Stimulated activated naive B cell treated with anti-CD40 and anti-IgM and Interleukin-4, amounts not matched to agents 10 μg/mL and 1 μg/mL and 100 μg/mL, for 72 hours (primary cell): ENCODE measurements around the gene ZSCAN29.
"Not testable (repeated sequence)": the region's sequence is repeated elsewhere in the genome, so short reads cannot be mapped to it uniquely, and the experiment has no call there.

ENCODE experiments used
- ATAC-seq, 2 donors: fragments of 150-1000 bp; cut with Tn5 transposase; replicated peaks; 2 replicates each; pipeline ENCODE4 v1.10.0; 2021; ENCODE audit warnings: moderate library complexity in 1 of 2
- DNase-seq: peaks from one replicate; pipeline ENCODE4 v3.0.0; 2021
- H3K27ac Mint-ChIP-seq: one replicate; pipeline ENCODE4 v1.8.0; 2022; ENCODE audit warnings: mild to moderate bottlenecking, mixed read lengths
- H3K27me3 Mint-ChIP-seq, 2 donors: one replicate each; pipeline ENCODE4 v1.8.0; 2022; ENCODE audit warnings: mixed read lengths in 2 of 2
- H3K36me3 Mint-ChIP-seq, 2 donors: one replicate each; pipeline ENCODE4 v1.8.0; 2022; ENCODE audit warnings: mixed read lengths in 2 of 2, mild to moderate bottlenecking in 1 of 2
- H3K4me1 Mint-ChIP-seq, 2 donors: one replicate each; pipeline ENCODE4 v1.8.0; 2022; ENCODE audit warnings: mixed read lengths in 2 of 2, mild to moderate bottlenecking in 1 of 2
- H3K4me3 Mint-ChIP-seq, 2 donors: one replicate each; pipeline ENCODE4 v1.8.0; 2022; ENCODE audit warnings: mild to moderate bottlenecking in 2 of 2, mixed read lengths in 2 of 2, moderate library complexity in 1 of 2
- H3K9me3 Mint-ChIP-seq, 2 donors: one replicate each; pipeline ENCODE4 v1.8.0; 2022; ENCODE audit warnings: mixed read lengths in 2 of 2, mild to moderate bottlenecking in 1 of 2

ZSCAN29 gene

DNA sequence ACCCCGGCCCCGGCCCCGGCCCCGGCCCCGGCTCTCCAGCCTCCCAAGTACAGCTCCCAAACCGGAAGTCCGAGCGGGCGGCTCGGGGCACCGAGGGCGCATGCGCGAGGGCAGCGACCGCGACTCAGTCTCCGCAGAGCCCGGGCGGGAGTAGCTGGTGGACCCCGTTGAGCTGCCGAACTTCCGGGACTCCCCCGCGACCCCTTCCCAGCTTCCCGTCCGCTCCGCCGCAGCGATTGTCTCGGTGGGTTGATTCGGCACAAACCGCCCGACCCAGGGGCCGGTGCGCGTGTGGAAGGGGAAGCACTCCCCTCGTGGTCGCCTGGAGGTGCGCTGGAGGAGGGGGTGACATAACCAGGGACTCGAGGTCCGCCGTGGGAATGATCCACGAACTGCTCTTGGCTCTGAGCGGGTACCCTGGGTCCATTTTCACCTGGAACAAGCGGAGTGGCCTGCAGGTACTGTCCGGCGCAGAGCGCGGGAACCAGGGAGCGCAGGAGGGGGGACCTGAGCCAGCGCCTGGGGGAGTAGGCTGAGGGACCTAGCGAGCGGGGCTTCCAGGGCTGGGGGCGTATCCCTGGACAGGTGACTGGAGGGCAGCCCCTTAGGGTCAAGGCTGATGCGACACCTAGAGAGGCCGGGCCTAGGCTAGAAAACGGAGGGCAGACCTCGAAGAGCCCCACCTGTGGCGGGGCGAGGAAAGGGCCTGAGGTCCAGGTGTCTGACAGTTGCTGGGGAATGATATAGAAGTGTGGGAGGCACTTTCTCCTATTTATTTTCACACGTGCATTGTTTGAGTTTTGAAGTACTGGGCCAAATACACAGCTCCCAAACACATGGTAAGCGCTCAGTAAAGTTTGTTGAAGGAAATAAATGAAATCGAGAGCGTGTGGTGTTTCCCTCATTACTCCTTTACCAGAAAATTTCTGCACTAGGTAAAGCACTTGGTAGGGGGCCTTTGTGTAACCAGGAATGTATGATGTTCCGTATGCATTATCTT, at the start of gene ZSCAN29, which contains the start of gene TUBGCP4:
TSS of gene ZSCAN29 (minus strand) at position 69 of the 1,000 bp plus-strand sequence. CDS start 1,130 bp downstream, outside the sequence.
TSS of gene TUBGCP4 (plus strand) at position 127 of the 1,000 bp plus-strand sequence. CDS start at position 381, 254 bp downstream.
- Mint-ChIP-seq H3K9me3 (peaks cover 0 to 9% of the 10 kb centered on the region in 2 donors), H3K27me3 (no peaks in the 10 kb centered on the region), H3K36me3 (peaks cover 37 to 43% of the 10 kb centered on the region in 2 donors), H3K4me3 (peak within 1 kb of the TSS; percentile 94 to 99), H3K27ac (peak within 1 kb of the TSS; percentile 95), H3K4me1 (peaks cover 40 to 63% of the 10 kb centered on the region in 2 donors)
- ATAC-seq = peak; percentile 89 to 92
- peak; percentile 83 for DNase-seq

- H3K36me3 Mint-ChIP-seq = peaks cover 42 to 55% of the 10 kb centered on the region in 2 donors
- DNase-seq = no peak
- H3K27me3 Mint-ChIP-seq = no peaks in the 10 kb centered on the region
- no peak for ATAC-seq
- H3K9me3 Mint-ChIP-seq = no peaks in the 10 kb centered on the region
- H3K4me1 Mint-ChIP-seq = peaks cover 3 to 14% of the 10 kb centered on the region in 2 donors
- H3K27ac Mint-ChIP-seq = no peak overlapping the region
- H3K4me3 Mint-ChIP-seq = no peak overlapping the region
Measured at GRCh38 chr15:43420435-43420834, 49.6 kb upstream of the ZSCAN29 start.

GRCh38 chr15:43414196-43414595, 43.4 kb upstream of the ZSCAN29 start:
- H3K27ac Mint-ChIP-seq = no peak overlapping the region
- ATAC-seq (no peak), DNase-seq (no peak)
- no peak overlapping the region for H3K4me3 Mint-ChIP-seq
- no peaks in the 10 kb centered on the region for H3K27me3 Mint-ChIP-seq
- H3K36me3 Mint-ChIP-seq = peaks cover 44 to 63% of the 10 kb centered on the region in 2 donors
- H3K9me3 Mint-ChIP-seq = no peaks in the 10 kb centered on the region
- peaks cover 0 to 6% of the 10 kb centered on the region in 2 donors for H3K4me1 Mint-ChIP-seq

DNA sequence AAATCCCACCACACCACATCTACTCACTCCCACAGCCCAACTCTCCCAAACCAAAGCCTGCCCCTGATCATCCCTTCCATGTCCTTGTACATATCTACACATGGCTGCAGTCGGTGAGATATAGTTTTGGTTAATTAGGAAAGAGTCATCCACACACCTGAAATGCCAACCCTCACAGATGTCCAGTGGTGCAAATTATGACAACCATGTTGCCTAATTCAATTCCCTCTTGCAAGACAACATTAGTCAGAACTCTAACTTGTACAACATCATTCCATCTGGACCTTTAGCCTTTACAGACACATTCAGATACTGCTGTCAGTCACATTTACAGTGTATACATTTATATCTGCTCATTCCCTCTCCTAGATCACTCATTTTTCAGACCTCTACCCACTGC, 41.3 kb upstream of the ZSCAN29 start:
- peaks cover 0 to 6% of the 10 kb centered on the region in 2 donors for H3K4me1 Mint-ChIP-seq
- no peak for ATAC-seq
- no peaks in the 10 kb centered on the region for H3K9me3 Mint-ChIP-seq
- H3K27me3 Mint-ChIP-seq = no peaks in the 10 kb centered on the region
- DNase-seq = no peak
- peak overlapping the region; percentile 9 for H3K27ac Mint-ChIP-seq
- no peak overlapping the region for H3K4me3 Mint-ChIP-seq
- H3K36me3 Mint-ChIP-seq = peaks cover 44 to 71% of the 10 kb centered on the region in 2 donors

DNA sequence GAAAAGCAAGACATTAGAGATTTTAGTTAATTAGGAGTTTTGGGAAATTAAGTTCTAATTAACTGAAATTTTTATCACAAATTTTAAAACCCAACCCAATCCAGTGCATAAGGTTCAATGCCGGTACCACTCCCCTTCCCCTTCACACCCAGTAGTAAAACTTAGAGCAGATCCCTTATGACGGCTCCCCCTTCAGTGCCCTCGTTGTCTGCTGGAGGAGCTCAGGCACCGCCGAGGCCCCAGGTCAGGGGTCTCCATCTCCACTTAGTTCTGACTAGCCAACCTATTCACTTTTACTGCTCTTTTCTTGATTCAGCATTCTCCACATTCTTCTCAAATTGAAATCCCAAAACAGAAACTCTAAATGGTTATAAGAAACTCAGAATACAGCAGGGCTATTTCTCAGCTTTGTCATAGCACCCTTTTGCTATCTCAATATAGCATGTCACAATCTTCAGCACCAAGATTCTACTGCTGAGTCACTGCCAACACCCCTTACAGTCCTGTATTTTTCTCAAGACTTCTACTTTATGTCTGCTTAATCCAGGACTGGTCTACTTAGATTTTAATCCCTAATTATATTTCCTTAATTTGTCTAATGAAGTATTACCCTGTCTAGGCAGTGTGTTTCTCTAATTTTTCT, 39.9 kb upstream of the ZSCAN29 start:
- Mint-ChIP-seq H3K9me3 (no peaks in the 10 kb centered on the region), H3K27ac (no peak overlapping the region), H3K36me3 (peaks cover 48 to 70% of the 10 kb centered on the region in 2 donors), H3K4me1 (peaks cover 0 to 6% of the 10 kb centered on the region in 2 donors), H3K4me3 (no peak overlapping the region), H3K27me3 (no peaks in the 10 kb centered on the region)
- no peak for ATAC-seq
- no peak for DNase-seq

DNA sequence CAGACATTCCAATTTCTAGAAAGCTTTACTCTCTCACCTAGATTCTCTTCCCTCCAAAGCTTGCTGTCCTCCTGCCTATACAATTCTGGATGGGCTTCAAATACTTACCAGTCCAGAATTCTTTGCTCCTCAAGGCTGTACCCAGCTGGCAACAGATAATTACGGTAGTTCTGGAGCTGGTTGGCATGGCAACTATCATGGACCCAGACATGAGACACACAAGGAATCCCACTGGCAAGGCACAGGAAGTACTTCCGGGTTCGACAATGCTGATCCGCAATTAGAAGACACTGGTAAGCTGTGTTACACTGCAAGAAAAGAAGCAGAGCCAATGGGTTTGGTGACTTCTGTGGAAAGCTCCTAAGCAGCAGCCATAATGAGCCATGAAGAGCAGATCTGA, 37.9 kb upstream of the ZSCAN29 start:
- H3K36me3 Mint-ChIP-seq = peaks cover 44 to 64% of the 10 kb centered on the region in 2 donors
- H3K4me1 Mint-ChIP-seq = peaks cover 0 to 6% of the 10 kb centered on the region in 2 donors
- no peaks in the 10 kb centered on the region for H3K9me3 Mint-ChIP-seq
- no peak for DNase-seq
- H3K27me3 Mint-ChIP-seq = no peaks in the 10 kb centered on the region
- no peak for ATAC-seq
- no peak overlapping the region for H3K4me3 Mint-ChIP-seq
- H3K27ac Mint-ChIP-seq = no peak overlapping the region

- no peak overlapping the region for H3K27ac Mint-ChIP-seq
- peaks cover 0 to 1% of the 10 kb centered on the region in 2 donors for H3K4me1 Mint-ChIP-seq
- H3K4me3 Mint-ChIP-seq = no peak overlapping the region
- DNase-seq = no peak
- peaks cover 46 to 68% of the 10 kb centered on the region in 2 donors for H3K36me3 Mint-ChIP-seq
- no peak for ATAC-seq
- H3K9me3 Mint-ChIP-seq = no peaks in the 10 kb centered on the region
- no peaks in the 10 kb centered on the region for H3K27me3 Mint-ChIP-seq
Measured at GRCh38 chr15:43406808-43407207, 36.0 kb upstream of the ZSCAN29 start.

GRCh38 chr15:43406189-43406588, 35.3 kb upstream of the ZSCAN29 start:
- H3K4me3 Mint-ChIP-seq = no peak overlapping the region
- ATAC-seq (no peak), DNase-seq (no peak)
- no peak overlapping the region for H3K27ac Mint-ChIP-seq
- H3K4me1 Mint-ChIP-seq = peaks cover 0 to 1% of the 10 kb centered on the region in 2 donors
- H3K36me3 Mint-ChIP-seq = peaks cover 48 to 73% of the 10 kb centered on the region in 2 donors
- H3K27me3 Mint-ChIP-seq = no peaks in the 10 kb centered on the region
- no peaks in the 10 kb centered on the region for H3K9me3 Mint-ChIP-seq

GRCh38 chr15:43404130-43404529, 33.3 kb upstream of the ZSCAN29 start:
- Mint-ChIP-seq H3K9me3 (no peaks in the 10 kb centered on the region), H3K36me3 (peaks cover 46 to 70% of the 10 kb centered on the region in 2 donors), H3K27ac (peak overlapping the region; percentile 85), H3K4me3 (no peak overlapping the region), H3K27me3 (no peaks in the 10 kb centered on the region), H3K4me1 (no peaks in the 10 kb centered on the region)
- ATAC-seq = no peak
- DNase-seq = no peak

DNA sequence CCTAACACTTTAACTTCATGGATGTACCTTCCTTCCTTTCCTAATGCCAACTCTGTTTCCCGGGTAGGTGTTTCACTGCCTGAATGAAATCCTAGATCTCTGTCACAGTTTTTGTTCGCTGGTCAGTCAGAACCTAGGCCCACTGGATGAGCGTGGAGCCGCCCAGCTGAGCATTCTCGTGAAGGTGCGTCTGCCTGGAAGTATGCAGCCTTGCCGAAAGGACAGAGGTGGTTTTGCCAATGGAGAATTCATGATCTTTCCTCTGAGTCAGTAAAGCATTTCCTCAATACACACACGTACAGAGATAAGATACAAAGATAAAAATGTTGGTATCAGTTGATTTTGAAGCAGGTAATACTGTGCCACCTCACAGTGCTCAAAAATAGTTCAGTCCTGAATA, 32.8 kb upstream of the ZSCAN29 start:
- Mint-ChIP-seq H3K27ac (no peak overlapping the region), H3K4me1 (no peaks in the 10 kb centered on the region), H3K36me3 (peaks cover 45 to 70% of the 10 kb centered on the region in 2 donors)

DNA sequence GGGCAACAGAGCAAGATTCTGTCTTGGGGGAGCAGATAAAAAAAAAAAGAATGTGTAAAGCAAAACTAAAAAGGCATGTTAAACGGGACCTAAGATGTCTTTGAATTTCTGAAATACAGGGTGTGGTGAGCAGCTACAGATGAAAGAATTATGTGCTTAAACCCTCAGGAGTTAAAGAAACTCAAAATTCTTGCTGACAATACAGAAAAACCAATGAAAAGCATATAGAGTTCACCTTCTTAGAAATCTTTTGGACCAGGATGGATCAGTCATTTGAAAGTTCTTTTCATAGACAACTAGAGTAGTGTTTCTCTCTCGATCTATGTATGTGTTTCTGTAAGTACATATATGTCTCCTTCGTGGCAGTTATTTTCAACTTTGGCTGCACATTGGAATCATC, 31.4 kb upstream of the ZSCAN29 start:
- no peaks in the 10 kb centered on the region for H3K4me1 Mint-ChIP-seq
- peaks cover 49 to 66% of the 10 kb centered on the region in 2 donors for H3K36me3 Mint-ChIP-seq
- peak overlapping the region; percentile 25 for H3K27ac Mint-ChIP-seq
- H3K9me3 Mint-ChIP-seq = no peaks in the 10 kb centered on the region
- no peak overlapping the region for H3K4me3 Mint-ChIP-seq
- ATAC-seq (no peak), DNase-seq (no peak)
- no peaks in the 10 kb centered on the region for H3K27me3 Mint-ChIP-seq

More for the DNA sequence above, 32.8 kb upstream of the ZSCAN29 start:
- Mint-ChIP-seq H3K4me3 (no peak overlapping the region), H3K9me3 (no peaks in the 10 kb centered on the region), H3K27me3 (no peaks in the 10 kb centered on the region)
- DNase-seq = no peak
- ATAC-seq = no peak

DNA sequence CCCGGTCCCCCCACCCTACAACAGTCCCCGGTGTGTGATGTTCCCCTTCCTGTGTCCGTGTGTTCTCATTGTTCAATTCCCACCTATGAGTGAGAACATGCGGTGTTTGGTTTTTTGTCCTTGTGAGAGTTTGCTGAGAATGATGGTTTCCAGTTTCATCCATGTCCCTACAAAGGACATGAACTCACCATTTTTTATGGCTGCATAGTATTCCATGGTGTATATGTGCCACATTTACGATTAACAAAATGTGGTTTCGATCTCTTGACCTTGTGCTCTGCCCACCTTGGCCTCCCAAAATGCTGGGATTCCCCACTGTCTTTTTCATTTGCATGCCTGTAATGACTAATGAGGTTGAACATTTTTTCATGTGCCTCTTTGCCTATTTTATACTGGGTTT, 22.7 kb upstream of the ZSCAN29 start:
- H3K36me3 Mint-ChIP-seq = peaks cover 47 to 60% of the 10 kb centered on the region in 2 donors

GRCh38 chr15:43390723-43391122, 19.9 kb upstream of the ZSCAN29 start:
- Mint-ChIP-seq H3K4me3 (no peak overlapping the region), H3K36me3 (peaks cover 39 to 52% of the 10 kb centered on the region in 2 donors), H3K9me3 (peaks cover 0 to 4% of the 10 kb centered on the region in 2 donors), H3K4me1 (no peaks in the 10 kb centered on the region), H3K27ac (peak overlapping the region; percentile 2), H3K27me3 (no peaks in the 10 kb centered on the region)
- DNase-seq (no peak), ATAC-seq (no peak)

More for the DNA sequence above, 22.7 kb upstream of the ZSCAN29 start:
- H3K9me3 Mint-ChIP-seq, DNase-seq, H3K27ac Mint-ChIP-seq, H3K4me1 Mint-ChIP-seq, ATAC-seq, H3K4me3 Mint-ChIP-seq, H3K27me3 Mint-ChIP-seq: not testable (repeated sequence)

DNA sequence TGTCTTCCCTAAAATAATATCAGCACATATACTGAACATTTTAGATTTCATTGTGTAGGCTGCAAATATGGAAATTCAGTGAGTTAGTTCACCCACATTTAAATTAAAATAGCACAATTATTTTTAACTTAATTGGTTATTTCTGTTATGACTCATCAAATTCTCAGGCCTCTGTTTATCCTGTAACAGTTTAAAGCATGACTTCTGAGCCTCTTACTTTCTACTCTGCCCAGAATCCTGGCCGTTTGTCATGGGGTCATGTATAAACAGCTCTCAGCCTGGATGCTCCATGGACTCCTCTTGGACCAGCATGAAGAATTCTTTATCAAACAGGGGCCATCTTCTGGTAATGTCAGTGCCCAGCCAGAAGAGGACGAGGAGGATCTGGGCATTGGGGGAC, 12.2 kb upstream of the ZSCAN29 start:
- H3K36me3 Mint-ChIP-seq = peaks cover 46 to 62% of the 10 kb centered on the region in 2 donors
- H3K9me3 Mint-ChIP-seq = no peaks in the 10 kb centered on the region
- no peak for DNase-seq
- H3K27ac Mint-ChIP-seq = no peak overlapping the region
- H3K27me3 Mint-ChIP-seq = no peaks in the 10 kb centered on the region
- ATAC-seq = no peak
- no peaks in the 10 kb centered on the region for H3K4me1 Mint-ChIP-seq
- no peak overlapping the region for H3K4me3 Mint-ChIP-seq
